ENCODE data around the gene TTC28. TPM values are rescaled to one million over a fixed set of nuclear protein-coding genes. Genes with fewer than 3 reads are reported as not detected.

The TTC28 gene
- total and polyA plus RNA-seq, 10 of the 15 experiments (the other 5 are each of a cell fraction or from before 2014, with no cell fraction given) = 0.15 to 8.4 (median 1.4) TPM

GRCh38 chr22:28051091-28051786 is 628.4 kb downstream of the TTC28 start:
- ATAC-seq = no peak
- Histone ChIP-seq H3K36me3 (ENCODE audit: control insufficient read depth in 2 of 2, insufficient read depth in 2 of 2, low read length in 1 of 2) (no peaks in the 10 kb centered on the region), H3K27ac (ENCODE audit: control insufficient read depth, insufficient read depth) (no peak overlapping the region), H2AFZ (ENCODE audit: control insufficient read depth, low read depth, low read length) (no peak overlapping the region), H3K79me2 (ENCODE audit: control insufficient read depth, insufficient read depth, low read length) (no peaks in the 10 kb centered on the region), H3K4me1 (ENCODE audit: control insufficient read depth, insufficient read depth, low read length) (no peaks in the 10 kb centered on the region), H3K4me3 (no peak overlapping the region), H3K9me3 (replicated peaks; ENCODE audit: control insufficient read depth, insufficient read depth, low read length) (no peaks in the 10 kb centered on the region), H3K9ac (ENCODE audit: control insufficient read depth, insufficient read depth, low read length) (no peak overlapping the region), H3K4me2 (ENCODE audit: control insufficient read depth, insufficient read depth) (no peak overlapping the region), H4K20me1 (ENCODE audit: control insufficient read depth, insufficient read depth) (no peaks in the 10 kb centered on the region), H3K27me3 (replicated peaks in 1 of 2; ENCODE audit: control insufficient read depth in 2 of 2, insufficient read depth in 2 of 2, low read length in 1 of 2) (no peaks in the 10 kb centered on the region; a peak in 1 of 4 replicates)
- ChIA-PET SMC1A (ENCODE audit: uncharacterized antibody, unreplicated experiment) (interaction anchor here (0.9 to 3.4 kb wide), 7 partner anchors 22 to 990 kb away, joined by 3 to 29 read pairs (median 4); no protein-coding TSS in a partner anchor), POLR2A (interaction anchor here (0.5 kb wide), 1 partner anchor 987 kb away, joined by 5 read pairs; no protein-coding TSS in a partner anchor), RAD21 (ENCODE audit: unreplicated experiment) (interaction anchor here (1.3 to 1.6 kb wide), 2 partner anchors 542 to 544 kb away, joined by 6 read pairs; no protein-coding TSS in a partner anchor), CTCF (interaction anchor here (0.6 to 5.0 kb wide), 17 partner anchors 8 to 567 kb away, joined by 3 to 45 read pairs (median 3); no protein-coding TSS in a partner anchor)
- no peak for FAIRE-seq
- 20% methylated on average over 7 of the region's 7 CpGs for WGBS (ENCODE audit: insufficient coverage, insufficient replicate concordance, low lambda C conversion rate, missing lambda C conversion rate)
- no peak for DNase-seq (ENCODE audit: low read depth, low spot score)
- intact Hi-C loops (cut with micrococcal nuclease; ENCODE audit: unreplicated experiment) (loop anchor here (1.0 kb wide), 1 partner anchor 543 kb away; no protein-coding TSS in a partner anchor), in situ Hi-C loops (cut with MboI) (loop anchor here (10.0 kb wide), 1 partner anchor 544 kb away; no protein-coding TSS in a partner anchor)
- no TSS peak for BruUV-seq (replicated peaks)
- TF ChIP-seq RB1 (IDR thresholded peaks at IDR 0.05; ENCODE audit: borderline replicate concordance) = no peak
- no peak for TF ChIP-seq LARP7 (IDR thresholded peaks at IDR 0.05)
- no peak for TF ChIP-seq NKRF (conservative IDR thresholded peaks at IDR 0.05)
- no peak for TF ChIP-seq ATF3 (IDR thresholded peaks at IDR 0.05; ENCODE audit: borderline replicate concordance, extremely low read depth, low read depth, low read length)
- TF ChIP-seq CHD1 (IDR thresholded peaks at IDR 0.05; ENCODE audit: low read depth, low read length) = no peak
- TF ChIP-seq KAT2A (conservative IDR thresholded peaks at IDR 0.05; ENCODE audit: control insufficient read depth, low read depth, low read length) = no peak
- TF ChIP-seq ZBTB40 (IDR thresholded peaks at IDR 0.05; ENCODE audit: borderline replicate concordance) = no peak
- TF ChIP-seq CEBPZ (IDR thresholded peaks at IDR 0.05; ENCODE audit: low read depth, low read length) = no peak
- no peak for TF ChIP-seq BCL11A (IDR thresholded peaks at IDR 0.05; ENCODE audit: low read depth, low read length)
- TF ChIP-seq MLLT1 (IDR thresholded peaks at IDR 0.05) = no peak

Data from GM12878 (cell line).